RWPE1 (cell line): Measurements from ENCODE around the gene NSD1.

ENCODE experiments used
- CTCF ChIA-PET: fragments of 350-600 bp; sonication (Branson Sonifier 250); formaldehyde crosslinking; extraction: SDS; loops from one replicate; lab custom pipeline; 2021; lab: Yijun Ruan, JAX
- POLR2A ChIA-PET: fragments of 400-600 bp; formaldehyde crosslinking; extraction: SDS; loops from one replicate; lab custom pipeline; 2020; ENCODE audit warnings: antibody characterized with exemption; ENCODE audit not compliant: low non-redundant PET; lab: Yijun Ruan, JAX
- DNase-seq: peaks from one replicate; pipeline ENCODE4 v3.0.0; 2012; ENCODE audit warnings: low spot score
- H3K27ac ChIP-seq: fragments of 450-650 bp; 2 replicates; pipeline ENCODE4 v1.5.1; 2017
- CTCF ChIP-seq: fragments of 450-650 bp; conservative IDR thresholded peaks from 2 replicates; pipeline ENCODE4 v1.5.1; 2017; ENCODE audit warnings: low read depth, mild to moderate bottlenecking

Gene NSD1

DNA sequence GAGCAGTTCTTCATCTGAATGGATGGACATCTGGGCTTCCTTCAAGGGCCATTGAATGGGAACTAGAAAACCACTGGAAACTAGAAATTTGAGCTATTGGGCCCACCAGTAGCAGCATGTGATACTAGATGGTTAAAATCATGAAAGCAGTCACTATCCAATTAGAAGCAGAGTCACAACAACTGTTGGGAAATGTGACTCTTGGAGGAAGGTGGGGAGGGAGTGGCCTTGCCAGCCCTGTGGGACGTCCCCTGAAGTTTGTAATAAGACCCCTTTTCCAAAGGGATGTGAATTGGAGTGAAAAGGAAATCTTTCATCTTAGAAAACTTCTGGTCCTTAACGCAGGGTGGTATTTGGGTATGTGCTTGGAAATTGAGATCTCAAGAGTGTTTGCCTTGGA is 164.3 kb downstream of the NSD1 start:
- TF ChIP-seq CTCF, result no peak
- CTCF ChIA-PET, result interaction anchor here (0.9 kb wide), 1 partner anchor 187 kb away, joined by 3 read pairs; no protein-coding TSS in a partner anchor
- H3K27ac ChIP-seq, result no peak overlapping the region
- POLR2A ChIA-PET, result no interaction called here
- DNase-seq, result no peak

DNA sequence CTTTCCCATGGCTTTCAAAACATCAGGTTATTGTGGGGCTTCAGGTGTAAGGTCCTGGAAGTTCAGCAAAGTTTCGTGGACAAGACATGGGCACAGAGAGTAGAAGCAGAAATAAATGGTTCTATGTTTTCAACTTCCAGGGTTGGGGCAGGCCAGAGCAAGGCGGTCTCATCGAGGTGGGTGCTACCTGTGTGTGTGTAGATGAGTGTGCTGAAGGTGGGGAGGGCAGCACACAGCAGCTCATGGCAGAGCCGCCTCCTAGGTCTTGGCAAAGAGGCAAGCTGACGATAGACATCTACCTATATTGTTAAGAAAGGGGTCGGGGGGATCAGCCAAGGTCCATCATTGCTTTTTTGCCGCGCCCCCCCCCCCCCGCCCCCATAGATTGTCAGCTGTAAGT is 166.1 kb downstream of the NSD1 start:
- TF ChIP-seq CTCF, result no peak
- DNase-seq, result no peak
- ChIA-PET POLR2A (interaction anchor here (0.7 kb wide), 1 partner anchor 105 kb away, joined by 3 read pairs; no protein-coding TSS in a partner anchor), CTCF (no interaction called here)
- H3K27ac ChIP-seq, result peak overlapping the region; percentile 69

GRCh38 chr5:177300236-177300880 is 166.8 kb downstream of the NSD1 start:
- no peak for TF ChIP-seq CTCF
- DNase-seq, result peak; percentile 49
- H3K27ac ChIP-seq, result peak overlapping the region; percentile 69
- POLR2A ChIA-PET, result interaction anchor here (0.7 kb wide), 1 partner anchor 106 kb away, joined by 3 read pairs; no protein-coding TSS in a partner anchor
- CTCF ChIA-PET, result no interaction called here

GRCh38 chr5:177300951-177301350 is 167.4 kb downstream of the NSD1 start:
- CTCF ChIA-PET, result interaction anchor here (1.0 to 1.1 kb wide), 2 partner anchors 189 to 200 kb away, joined by 4 read pairs; no protein-coding TSS in a partner anchor
- no peak for TF ChIP-seq CTCF
- POLR2A ChIA-PET, result interaction anchor here (1.4 kb wide), 1 partner anchor 51 kb away, joined by 4 read pairs; the partner anchor contains the start of gene LMAN2
- DNase-seq, result no peak
- peak overlapping the region; percentile 84 for H3K27ac ChIP-seq

- no peak for TF ChIP-seq CTCF
- peak; percentile 91 for DNase-seq
- CTCF ChIA-PET, result interaction anchor here (0.6 to 1.1 kb wide), 5 partner anchors 11 to 420 kb away, joined by 3 to 5 read pairs (median 4); partner anchors contain the start of gene MXD3
- POLR2A ChIA-PET, result interaction anchor here (0.5 to 1.4 kb wide), 2 partner anchors 50 to 86 kb away, joined by 4 read pairs; partner anchors contain the start of gene LMAN2
- H3K27ac ChIP-seq, result peak overlapping the region; percentile 84
Observed at GRCh38 chr5:177301503-177302165, 168.1 kb downstream of the NSD1 start.

GRCh38 chr5:177302354-177303110 is 169.0 kb downstream of the NSD1 start:
- peak overlapping the region; percentile 84 for H3K27ac ChIP-seq
- DNase-seq, result no peak
- ChIA-PET POLR2A (interaction anchor here (1.4 kb wide), 1 partner anchor 49 kb away, joined by 4 read pairs; the partner anchor contains the start of gene LMAN2), CTCF (interaction anchor here (0.6 to 0.9 kb wide), 3 partner anchors 10 to 189 kb away, joined by 3 to 5 read pairs (median 5); partner anchors contain the start of gene MXD3)
- TF ChIP-seq CTCF, result no peak
